GM19468 (cell line): ENCODE data around the gene SLC41A3.

Experiments used
- ATAC-seq: cut with Tn5 transposase; IDR thresholded peaks from one replicate; pipeline ENCODE4 v1.9.1; 2021; ENCODE audit warnings: mild to moderate bottlenecking, moderate library complexity, moderate number of reproducible peaks; ENCODE audit not compliant: unreplicated experiment; ENCODE audit errors: extremely low read depth

Gene SLC41A3

DNA sequence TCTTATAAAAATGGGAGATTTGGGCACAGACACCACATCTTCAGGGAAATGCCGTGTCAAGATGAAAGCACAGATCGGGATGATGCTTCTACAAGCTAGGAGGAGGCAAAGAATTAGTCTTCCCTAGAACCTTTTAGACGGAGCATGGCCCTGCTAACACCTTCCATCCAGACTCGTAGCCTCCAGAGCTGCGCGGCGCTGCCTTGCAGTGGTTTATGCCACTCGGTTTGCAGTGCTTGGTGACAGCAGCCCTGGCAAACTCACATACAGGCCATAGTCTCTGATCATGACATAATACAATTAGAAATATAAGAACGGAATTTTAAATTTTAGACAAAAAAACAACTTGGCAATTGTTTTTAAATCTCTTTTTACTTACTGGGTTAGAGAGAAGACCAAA lies 37.1 kb upstream of the SLC41A3 start:
- no peak for ATAC-seq

DNA sequence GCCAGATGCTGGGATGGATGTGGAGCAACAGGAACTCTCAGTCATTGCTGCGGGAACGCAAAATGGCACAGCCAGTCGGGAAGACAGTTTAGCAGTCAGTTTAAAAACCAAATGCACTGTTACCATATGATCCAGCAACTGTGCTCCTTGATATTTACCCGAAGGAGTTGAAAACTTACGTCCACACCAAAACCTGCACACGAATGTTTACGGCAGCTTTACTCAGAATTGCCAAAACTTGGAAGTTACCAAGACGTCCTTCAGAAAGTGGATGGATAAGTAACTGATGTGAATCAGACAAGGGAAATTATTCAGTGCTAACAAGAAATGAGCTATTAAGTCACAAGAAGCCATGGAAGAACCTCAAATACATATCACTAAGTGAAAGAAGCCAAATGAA lies 36.1 kb upstream of the SLC41A3 start:
- ATAC-seq: no peak

DNA sequence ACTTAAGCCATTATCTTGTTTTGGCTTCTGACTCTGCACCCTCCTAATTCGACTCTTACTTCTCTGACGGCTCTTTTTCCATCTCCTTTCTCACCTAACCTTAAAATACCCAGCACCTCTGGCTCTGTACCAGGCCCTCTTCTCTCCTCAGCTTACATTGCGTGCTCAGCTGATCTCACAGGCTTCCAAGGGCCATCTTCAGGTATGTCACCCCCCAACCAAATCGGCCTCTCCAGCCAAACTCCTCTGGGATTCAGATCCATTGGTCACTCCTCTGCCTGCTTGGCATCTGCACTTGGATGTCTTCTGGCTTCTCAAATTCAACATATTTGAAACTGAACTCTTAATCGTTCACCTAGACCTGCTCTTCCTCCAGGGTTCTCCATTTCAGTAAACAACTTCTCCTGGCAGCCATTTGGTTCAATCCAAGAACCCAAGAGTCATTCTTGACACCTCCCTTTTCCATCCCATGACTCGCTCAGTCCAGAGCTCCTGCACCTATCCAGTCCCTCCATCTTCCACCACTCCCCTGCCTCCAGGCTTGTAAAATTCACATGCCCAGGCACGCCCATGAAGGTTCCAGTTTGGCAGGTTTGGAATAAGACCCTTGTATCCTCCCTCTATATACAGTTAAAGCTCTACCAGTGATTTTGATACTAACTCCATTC lies 35.2 kb upstream of the SLC41A3 start:
- no peak for ATAC-seq

DNA sequence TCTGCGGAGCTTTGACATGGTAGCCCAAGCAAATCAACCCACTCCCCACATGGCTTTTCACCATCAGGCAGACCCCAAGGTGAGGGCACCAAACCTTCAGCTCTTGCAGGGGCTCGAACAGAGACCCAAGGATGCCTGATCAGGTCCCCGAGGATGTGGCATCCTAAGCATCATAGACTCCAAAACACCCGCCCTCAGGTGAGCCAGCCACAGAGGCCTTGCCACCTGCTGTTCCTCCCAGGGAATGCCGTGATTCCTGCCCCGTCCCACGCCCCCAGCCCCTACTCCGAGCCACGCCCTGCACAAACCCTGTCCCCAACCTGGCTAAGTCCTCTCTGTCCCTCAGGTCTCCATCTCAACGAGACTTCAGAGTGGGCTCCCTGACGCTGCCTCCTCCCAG lies 34.7 kb upstream of the SLC41A3 start:
- ATAC-seq: no peak

DNA sequence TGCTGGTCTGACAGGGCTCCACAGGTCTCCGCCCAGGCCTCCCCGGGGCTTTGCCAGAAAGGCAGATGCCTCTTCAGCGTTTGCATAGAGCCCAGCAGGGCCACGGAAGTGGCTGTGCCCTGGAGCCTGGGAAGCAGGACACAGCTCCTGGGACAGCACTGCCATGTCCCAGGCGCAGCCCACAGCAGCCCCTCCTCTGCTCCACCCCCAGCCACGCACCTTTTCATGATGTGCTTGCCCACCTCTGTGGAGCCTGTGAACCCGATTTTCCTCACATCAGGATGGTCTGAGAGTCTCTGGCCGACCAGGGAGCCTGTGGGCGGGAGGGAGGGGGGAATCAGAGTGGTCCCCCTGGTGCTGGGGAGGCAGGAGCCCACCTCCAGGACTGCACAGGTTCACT lies 33.9 kb upstream of the SLC41A3 start:
- ATAC-seq: no peak

DNA sequence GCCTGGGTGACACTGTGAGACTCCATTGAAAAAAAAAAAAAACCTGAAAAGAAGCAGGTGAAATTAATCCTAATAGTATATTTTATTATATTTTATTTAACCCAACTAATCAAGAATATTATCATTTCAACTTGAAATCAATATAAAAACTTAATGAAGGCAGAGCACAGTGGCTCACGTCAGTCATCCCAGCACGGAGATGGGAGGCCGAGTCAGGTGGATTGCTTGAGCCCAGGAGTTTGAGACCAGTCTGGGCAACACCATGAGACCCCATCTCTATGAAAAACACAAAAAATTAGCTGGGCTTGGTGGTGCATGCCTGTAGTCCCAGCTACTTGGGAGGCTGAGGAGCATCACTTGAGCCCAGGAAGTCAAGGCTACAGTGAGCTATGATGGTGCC lies 33.3 kb upstream of the SLC41A3 start:
- no peak for ATAC-seq

DNA sequence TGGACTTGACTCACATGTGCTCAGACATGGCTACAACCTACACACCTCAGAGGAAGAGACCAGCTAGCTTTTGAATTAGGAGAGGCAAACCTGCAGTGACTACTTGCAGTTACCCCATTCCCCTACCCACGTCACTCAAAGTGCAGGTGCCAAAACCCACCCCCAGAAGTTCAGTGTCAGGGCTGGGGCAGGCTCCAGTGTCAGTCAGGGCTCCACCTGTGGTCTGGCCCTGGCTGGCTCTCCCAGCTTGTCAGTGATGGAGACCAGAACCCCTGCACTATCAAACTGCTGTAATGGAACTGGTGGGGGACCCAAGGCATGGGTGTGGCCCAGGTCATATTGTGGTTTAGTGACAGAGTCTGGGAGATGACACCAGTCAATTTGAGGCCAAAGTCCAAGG lies 32.6 kb upstream of the SLC41A3 start:
- no peak for ATAC-seq

DNA sequence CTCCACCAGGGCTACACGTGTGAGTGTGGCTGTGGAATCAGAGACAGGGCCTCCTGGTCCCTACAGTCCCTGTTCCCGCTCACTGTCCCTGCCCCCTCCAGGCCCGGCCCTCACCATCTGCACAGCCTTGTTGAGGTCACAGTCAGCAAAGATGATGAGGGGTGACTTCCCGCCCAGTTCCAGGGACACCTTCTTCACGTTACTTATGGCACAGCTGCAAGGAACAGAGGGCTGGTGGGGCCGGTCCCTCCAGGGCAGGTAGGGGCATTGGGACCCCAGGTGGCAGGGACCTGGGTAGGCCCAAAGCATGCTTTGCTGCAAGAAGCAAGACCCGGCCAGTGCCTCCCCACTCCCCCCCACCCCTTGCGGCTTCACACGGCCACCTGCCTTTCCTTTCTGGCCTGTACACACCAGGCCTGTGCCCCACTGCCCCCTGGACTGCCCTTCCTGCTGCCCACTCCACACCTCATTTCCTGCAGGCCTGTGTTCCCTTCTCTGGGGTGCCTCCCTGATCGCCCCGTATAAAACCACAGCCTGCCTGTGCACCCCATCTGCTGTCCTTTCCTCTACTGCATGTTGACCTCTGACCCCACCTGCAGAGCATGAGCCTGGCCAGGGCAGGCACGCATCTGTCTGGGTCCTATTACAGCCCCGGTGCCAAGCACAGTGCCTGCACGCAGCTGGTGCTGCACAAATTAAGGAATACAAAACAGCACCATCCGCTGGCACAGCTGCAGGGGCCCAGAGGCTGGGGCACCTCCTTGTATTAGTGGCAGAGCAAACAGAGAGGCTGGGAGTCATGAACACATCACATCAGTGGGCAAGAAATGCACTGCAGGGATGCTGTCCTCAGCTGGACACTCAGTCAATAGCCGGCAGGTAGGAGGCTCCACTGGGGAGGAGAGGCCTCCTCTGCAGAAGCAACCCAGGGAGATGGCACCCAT lies 30.8 kb upstream of the SLC41A3 start:
- ATAC-seq: no peak

- no peak for ATAC-seq
Measured at GRCh38 chr3:126113733-126114442, 30.0 kb upstream of the SLC41A3 start.

DNA sequence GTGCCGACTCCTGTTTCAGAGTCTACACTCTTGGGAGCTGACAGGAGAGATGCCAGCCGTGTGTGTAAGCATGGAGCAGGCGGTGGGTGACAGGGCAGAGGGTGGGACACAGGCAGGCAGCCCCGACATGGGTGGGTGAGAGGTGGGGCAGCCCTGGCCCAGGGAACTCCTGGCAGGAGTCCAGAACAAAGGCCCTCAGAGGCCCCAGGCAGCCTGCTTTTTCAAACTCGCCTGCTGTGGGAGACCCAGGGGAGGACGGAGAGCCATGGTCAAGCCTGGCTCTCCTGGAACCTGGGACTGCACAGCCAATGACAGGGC lies 29.3 kb upstream of the SLC41A3 start:
- ATAC-seq: no peak

GRCh38 chr3:126112531-126113237 lies 28.8 kb upstream of the SLC41A3 start:
- ATAC-seq: no peak

DNA sequence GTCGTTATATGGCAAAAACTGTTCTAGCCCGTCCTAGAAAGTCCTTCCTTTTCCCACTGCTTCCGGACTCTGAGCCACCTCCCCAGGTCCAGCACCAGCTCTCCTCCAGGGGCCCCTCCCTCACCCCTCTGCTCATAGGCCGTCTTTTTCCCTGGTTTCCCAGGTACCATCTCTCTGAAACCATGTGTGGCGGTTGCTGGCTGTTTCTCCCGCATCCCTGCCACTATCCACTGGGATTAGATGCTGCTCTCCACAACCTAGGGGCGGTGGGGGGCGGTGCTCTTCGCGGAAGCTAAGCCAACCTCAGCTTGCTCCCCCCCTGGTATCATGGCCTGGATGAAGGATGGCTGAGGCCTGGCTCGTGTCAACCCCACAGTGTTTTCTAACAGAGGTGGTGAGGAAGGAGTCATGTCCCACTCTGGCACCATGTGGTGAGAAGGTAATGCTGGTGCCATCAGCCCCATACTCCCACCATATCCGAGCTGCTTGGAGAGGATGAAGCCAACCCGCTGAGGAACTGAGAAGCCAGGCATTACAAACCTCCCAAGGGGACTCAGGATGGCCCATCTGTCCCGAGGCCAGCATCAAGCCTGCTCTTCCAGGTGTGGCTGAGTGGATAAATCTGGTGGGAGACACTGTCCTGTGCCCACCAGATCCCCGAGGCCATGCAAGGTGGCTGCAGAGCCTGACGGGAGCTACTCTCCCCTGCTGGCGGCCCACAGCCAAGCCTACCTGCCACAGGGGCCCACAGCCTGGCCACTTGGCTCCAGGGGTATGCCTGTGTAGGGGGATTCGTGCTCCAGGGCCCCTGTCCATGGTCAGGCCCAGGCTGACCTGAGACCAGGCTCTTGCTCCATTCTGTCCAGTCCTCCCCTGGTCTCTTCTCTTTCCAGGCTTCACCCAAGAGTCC lies 27.9 kb upstream of the SLC41A3 start:
- no peak for ATAC-seq

DNA sequence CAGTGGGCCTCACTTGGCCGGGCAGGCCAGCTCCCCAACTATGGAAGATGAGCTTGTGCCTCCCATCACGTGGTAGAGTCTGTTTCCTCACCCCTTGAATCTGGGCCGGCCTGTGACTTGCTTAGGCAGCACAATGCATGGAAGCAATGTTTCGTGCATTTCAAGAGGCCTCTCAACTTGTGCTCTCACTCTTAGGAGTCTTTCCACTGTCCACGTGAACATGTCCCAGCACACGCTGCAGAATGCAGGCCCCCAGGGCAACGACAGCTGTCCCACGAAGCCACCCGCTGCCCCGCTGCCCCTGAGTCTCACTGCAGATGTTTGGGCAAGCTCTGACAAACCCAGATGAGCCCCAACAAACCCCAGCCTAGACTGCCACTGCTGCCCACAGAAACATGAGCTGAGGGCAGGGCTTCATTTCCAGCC lies 27.2 kb upstream of the SLC41A3 start:
- no peak for ATAC-seq

DNA sequence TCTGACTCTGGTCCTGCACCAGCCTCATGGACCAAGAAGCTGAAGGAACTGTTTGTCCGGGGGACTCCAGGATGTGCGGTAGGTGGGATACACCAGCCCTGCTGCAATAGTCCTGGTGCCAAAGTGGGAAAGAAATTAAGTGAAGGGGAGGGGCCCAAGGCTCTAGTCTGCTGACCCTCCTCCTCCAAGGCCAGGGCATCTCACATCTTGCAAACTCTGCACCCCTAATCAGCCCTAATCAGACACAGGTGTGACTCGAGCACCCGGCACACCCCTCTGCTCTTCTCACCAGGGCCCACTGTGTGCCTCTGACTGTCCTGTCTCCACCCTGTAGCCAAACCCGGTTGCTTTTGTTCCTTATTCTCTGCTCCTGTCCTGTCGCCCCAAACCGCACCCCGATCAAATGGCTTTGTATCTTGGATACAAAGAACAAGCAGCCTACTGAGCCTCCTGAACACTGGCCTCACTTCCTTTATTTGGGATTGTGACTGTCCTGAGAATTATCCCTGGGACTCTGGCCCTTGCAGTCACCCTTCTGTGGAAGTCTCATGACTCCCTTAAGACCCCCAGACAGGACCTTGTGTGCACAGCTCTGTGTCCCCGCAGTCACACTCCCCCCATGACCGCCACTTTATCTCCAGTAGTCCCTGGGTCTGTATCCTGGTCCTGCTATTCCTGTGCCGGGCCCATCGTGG lies 26.7 kb upstream of the SLC41A3 start:
- no peak for ATAC-seq

DNA sequence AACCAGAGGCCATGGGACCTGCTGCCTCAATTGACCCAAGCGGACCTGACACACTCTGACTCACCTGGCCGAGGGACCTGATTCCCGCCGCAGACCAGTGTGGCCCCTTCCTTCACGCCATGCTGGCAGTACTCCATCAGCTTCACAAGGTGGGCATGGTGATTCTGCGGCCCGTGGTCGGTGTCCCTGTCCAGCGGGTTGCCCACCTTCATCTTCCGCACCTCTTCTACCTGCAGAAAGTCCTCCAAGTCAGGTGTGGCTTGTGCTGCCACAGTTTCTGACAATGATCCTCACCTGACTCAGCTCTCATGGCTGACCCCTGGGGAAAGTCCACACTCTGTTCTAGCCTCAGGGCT lies 25.9 kb upstream of the SLC41A3 start:
- ATAC-seq: no peak

- ATAC-seq: no peak
Measured at GRCh38 chr3:126109146-126109879, 25.4 kb upstream of the SLC41A3 start.

DNA sequence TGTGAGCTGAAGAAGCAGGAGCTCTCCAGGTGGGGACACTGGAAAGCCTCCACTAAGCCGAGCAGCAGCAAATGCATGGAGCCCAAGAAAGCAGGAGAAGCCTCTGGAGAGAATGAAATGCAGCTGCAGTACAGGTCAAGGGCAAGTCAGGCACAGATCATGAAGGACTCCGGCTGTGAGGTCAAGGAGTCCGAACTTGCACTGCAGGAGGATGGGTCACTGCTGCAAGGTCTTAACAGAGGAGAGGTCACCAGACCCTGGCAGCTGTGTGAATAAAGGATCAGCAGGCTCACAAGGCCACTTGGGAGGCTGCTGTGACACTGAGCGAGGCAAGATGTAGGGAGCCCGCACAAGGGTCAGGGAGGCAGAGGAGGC lies 24.7 kb upstream of the SLC41A3 start:
- no peak for ATAC-seq

GRCh38 chr3:126107957-126108675 lies 24.2 kb upstream of the SLC41A3 start:
- no peak for ATAC-seq
